NCI-H526 (cell line): ENCODE results near the gene SYCE3.

ENCODE experiments used
- DNase-seq, 2 experiments: peaks; one replicate each; lab custom pipeline; 2025; lab: John Stamatoyannopoulos, UW

The SYCE3 gene

DNA sequence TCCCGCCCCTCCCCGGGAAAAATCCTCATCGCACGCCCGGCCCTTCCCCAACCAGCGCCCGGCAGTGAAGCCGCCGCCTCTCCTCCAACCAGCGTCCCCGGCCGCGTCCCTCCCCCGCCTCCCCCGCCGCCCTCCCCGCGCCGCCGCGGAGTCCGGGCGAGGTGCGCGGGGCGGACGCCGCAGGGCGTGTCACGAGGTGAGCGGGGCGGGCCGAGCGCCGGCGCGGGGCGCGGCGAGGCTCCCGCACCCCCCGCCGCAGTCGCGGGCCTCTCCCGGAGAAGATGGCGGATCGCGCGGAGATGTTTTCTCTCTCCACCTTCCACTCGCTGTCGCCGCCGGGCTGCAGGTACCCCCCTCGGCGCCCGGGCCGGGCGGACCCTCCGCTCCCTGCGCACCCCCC is 37.8 kb upstream of the SYCE3 start, which contains the start of gene MAPK8IP2:
Gene MAPK8IP2, plus strand, starts transcription at position 256 of the 400 bp plus-strand sequence. Its CDS starts 26 bp downstream, at position 282.
- DNase-seq = peak in 1 of 2 experiments; percentile 60

DNA sequence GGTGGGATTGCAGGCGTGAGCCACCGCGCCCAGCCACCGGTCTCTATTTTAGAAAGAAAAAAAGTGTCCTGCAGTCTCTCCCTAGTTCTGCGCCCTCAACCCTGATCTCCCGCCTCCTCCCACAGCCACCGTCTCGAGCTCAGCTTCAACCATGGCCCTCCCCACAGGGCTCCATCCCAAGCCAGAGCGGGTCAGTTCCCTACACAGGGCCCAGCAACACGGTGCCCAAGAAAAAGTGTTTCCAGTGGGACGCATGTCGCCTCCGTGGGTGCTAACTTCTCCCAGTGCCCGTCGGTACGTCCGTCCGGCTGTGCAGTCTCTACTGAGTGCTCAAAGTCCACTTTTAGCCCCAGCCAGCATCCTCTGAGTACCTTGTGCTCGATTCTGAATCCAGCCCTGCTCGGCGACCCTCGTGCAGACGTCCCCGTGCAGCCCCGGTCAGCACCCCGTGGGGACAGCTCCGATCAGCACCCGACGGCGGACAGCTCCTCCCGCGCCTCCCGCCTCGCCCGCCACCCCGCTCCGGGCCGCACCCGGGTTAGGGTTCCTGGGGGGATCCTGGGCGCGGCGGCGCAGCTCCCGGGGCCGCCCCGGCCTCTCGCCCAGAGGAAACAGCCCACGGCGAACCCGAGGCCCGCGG is 37.2 kb upstream of the SYCE3 start:
- peak in 1 of 2 experiments; percentile 50 for DNase-seq

DNA sequence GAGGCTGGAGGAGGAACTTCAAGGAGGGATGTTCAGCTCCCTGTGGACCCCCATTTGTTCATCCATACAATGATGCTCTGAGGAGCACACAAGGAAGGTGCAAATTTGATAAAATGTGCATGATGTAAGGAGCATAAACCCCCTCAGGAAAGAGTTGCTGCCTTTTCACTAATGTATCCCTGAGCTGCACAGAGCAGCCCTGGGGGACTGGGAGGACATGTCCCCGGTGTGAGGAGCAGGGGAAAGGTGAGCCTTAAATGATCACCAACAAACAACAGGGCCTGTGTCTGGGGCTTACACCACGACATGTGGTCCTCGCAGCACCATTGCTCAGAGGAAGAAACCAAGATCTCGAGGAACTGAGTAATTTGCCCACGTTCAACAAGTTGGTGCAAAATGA is 34.4 kb upstream of the SYCE3 start:
- no peak for DNase-seq

DNA sequence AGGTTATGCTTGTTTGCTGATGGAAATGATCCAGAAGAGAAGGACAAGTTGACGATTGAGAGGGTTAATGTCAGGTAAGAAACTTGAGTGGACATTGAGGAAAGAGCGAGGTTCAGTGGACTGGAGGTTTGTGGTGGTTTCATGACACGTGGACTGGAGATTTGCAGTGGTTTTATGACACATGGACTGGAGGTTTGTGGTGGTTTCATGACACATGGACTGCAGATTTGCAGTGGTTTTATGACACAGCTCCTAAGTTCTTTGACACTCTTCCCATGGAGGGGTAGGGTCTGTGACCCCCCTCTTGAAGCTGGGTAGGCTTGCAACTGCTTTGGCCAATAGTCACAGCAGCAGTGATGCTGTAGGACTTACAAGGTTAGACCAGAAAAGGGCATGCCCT is 32.5 kb upstream of the SYCE3 start:
- DNase-seq = no peak

- DNase-seq = no peak
Measured at GRCh38 chr22:50587407-50587806, 24.7 kb upstream of the SYCE3 start.

GRCh38 chr22:50586416-50586815 is 23.7 kb upstream of the SYCE3 start:
- DNase-seq = no peak

DNA sequence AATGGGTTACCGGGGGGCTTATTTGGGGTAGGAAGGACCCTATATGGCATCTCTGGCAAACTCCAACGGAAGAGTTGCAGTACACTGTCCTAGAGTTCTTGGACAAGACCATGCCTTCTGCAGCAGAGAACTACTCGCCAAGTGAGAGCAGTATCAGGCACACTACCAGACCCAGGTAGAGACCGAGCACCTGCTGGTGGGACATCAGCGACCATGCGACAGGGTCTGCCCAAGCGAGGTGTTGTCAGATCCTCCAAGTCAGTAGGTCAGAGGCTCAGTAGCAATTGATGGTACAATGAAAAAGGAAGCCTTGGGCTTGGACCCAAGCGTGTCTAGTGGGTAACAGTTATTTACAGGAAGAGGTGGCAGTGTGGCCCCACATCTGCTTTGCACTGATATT is 23.1 kb upstream of the SYCE3 start:
- no peak for DNase-seq

DNA sequence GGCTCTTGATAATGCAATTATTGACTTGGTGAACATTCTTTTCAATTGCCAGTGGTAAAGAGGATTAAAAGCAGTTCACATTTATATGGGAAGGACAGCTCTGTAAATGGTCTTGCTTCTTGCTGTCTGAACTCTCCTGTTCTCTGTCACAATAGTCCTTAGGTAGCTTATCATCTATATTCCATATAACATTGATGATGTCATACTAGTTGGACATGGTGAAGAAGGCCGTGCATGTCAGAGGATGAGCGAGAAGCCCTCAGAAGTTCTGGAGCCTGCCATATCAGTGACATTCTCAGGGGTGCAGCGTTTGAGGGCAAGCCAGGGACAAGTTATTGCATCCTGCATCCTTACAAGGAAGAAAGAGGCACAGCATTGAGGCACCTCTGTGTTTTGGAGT is 22.5 kb upstream of the SYCE3 start:
- no peak for DNase-seq

GRCh38 chr22:50584106-50585096 is 21.7 kb upstream of the SYCE3 start:
- peak in 1 of 2 experiments; percentile 29 for DNase-seq

DNA sequence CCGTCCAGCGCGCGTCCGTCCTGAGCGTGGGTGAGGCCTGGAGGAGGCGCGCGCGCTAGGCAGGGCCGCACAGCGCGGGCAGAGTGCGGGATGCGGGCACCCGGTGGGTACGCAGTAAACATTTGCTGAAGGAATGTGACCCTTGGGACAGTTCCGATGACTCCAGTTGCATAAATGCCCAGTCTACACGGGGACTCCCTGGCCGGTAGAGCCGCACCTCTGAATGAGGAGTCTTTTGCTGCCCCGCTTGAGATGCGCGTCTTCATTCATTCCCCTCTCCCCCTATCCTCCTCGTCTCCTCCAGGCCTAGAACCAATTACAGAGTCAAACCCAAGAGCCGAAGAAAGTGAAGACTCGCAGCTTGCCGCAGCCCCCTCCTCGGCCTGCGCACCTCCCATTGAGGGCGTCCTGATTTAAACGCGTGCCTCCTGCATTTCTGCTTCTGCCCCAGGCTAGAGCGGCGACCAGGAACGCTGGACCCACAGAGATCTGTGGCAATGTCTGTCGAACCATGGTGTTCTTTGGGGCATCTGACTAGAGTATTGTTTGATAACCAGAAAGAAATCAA is 20.7 kb upstream of the SYCE3 start:
- no peak for DNase-seq

DNA sequence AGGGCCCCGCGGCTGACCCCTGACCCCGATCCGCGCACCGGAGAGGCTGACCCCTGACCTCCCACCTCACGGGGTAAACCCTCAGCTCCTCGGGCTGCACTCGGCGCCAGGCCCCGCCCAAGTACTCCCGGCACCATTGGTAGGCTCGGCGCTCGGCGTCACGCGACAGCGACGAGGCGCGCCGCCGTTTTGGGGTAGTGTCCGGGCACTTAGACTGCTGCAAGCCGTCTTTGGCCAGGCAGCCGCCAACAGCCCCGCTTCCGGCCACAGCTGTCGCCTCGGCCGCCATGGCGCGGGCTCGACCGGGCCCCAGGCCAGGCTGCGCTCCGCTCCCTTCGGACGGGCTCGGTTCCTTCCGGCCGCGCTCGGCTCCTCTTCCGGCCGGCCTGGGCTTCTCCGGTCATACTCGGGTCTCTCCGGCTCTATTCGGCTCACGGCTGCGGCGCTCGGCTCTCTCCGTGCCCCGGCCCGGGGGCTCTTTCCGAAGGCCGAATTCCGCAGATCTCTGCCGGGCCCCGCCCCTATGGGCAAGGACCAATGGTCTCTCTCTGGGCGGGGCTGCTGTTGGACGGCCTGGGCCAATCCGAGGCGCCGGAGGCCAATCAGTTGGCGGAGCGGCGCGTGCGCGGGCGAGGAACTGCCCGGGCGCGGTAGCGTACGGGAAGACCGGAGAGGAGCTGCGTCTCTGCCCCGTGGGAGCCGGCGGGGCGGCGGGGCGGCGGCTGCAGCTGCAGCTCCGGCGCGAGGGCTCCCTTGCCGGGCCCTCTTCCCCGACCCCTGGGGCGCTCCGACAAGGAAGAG is 20.0 kb upstream of the SYCE3 start, which contains the start of gene CHKB:
Gene CHKB, minus strand, starts transcription at position 357 of the 801 bp plus-strand sequence. Its CDS starts 68 bp downstream, at position 289.
- DNase-seq = peak; percentile 87 to 98

- no peak for DNase-seq
Measured at GRCh38 chr22:50581950-50582492, 19.3 kb upstream of the SYCE3 start.

- DNase-seq = no peak
Measured at GRCh38 chr22:50581031-50581949, 18.6 kb upstream of the SYCE3 start.

DNA sequence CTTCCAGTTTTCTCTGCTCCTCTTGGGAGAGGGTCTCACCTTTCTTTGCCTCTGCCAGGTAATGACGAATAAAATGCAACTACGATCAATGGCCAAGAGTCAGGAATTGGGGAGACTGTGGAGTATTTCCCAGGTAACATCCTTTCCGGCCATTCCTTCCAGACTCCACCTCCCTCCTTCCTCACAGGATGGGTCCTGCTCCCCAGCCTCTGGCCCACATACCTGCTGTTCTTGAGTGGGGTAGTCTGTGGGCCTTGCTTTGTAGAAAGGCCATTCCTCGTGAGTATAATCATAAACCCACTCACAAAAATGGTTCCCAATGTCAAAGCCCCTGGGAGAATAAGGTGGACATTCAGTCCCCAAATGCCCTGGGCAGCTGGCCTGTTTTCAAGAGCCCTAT is 17.0 kb upstream of the SYCE3 start:
- no peak for DNase-seq

GRCh38 chr22:50578776-50579310 is 16.1 kb upstream of the SYCE3 start:
- no peak for DNase-seq

- DNase-seq = no peak
Measured at GRCh38 chr22:50577987-50578775, 15.5 kb upstream of the SYCE3 start, which contains the start of gene CPT1B. CPT1B (minus strand) TSS chr22:50578427; CDS start chr22:50577915, 512 bp downstream.

DNA sequence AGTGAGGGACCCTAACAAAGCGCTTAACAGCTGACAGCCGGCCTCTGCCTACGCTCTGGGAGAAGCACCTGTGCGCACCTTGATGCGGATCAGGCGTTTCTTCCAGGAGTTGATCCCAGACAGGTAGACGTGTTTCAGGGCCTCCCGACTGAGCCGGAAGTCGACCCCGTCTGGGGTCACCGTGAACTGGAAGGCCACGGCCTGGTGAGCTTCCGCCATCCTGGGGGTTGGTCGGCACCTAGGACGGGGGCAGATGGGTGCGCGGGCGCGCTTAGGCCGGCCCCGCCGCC is 14.9 kb upstream of the SYCE3 start:
- DNase-seq = no peak

- no peak for DNase-seq
Measured at GRCh38 chr22:50576806-50577696, 14.3 kb upstream of the SYCE3 start.
